Activated T-helper 1 cell treated with anti-CD3 and anti-CD28 coated beads, Interleukin-2, amount 50 U/mL, for 16 hours (primary cell): ENCODE measurements around the gene GHRL.

Source experiments
- DNase-seq, 2 donors: peaks; one replicate each; pipeline ENCODE4 v3.0.0-alpha.2; 2020; ENCODE audit warnings: low read depth in 1 of 2, low spot score in 1 of 2

The GHRL gene

DNA sequence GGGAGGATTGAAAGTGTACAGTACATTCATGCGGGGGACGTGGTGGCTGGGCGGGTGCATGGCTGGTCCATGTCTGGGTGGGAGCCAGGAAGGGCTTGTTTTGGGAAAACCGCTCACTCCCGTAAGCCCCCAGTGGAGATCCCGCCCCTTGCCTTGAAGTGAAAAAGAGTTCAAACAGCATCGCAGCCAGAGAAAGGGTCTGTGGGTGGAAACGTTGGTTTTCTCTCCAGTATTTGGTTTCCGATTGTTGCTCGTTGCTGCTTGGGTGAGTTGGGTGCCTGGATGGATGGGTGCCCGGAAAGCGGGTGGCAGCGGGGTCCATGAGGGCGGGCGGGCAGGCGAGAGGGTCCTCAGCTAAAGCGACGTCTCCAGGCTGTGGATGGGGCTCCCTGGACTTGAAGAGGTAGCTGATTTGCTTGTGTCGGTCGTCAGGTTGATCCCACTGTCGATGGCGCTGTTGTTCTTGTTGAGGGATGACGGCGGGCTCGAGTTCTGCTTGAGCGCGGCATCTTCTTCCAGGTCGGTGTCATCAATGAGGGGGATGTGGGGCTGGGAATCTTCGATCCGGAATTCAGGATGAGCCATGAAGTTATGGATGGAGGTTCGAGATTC, 35.8 kb upstream of the GHRL start:
- no peak for DNase-seq

- no peak for DNase-seq
These were observed 34.8 kb upstream of the GHRL start for GRCh38 chr3:10327592-10327991.

- DNase-seq: no peak
These were observed 29.6 kb upstream of the GHRL start for GRCh38 chr3:10322352-10322710.

DNA sequence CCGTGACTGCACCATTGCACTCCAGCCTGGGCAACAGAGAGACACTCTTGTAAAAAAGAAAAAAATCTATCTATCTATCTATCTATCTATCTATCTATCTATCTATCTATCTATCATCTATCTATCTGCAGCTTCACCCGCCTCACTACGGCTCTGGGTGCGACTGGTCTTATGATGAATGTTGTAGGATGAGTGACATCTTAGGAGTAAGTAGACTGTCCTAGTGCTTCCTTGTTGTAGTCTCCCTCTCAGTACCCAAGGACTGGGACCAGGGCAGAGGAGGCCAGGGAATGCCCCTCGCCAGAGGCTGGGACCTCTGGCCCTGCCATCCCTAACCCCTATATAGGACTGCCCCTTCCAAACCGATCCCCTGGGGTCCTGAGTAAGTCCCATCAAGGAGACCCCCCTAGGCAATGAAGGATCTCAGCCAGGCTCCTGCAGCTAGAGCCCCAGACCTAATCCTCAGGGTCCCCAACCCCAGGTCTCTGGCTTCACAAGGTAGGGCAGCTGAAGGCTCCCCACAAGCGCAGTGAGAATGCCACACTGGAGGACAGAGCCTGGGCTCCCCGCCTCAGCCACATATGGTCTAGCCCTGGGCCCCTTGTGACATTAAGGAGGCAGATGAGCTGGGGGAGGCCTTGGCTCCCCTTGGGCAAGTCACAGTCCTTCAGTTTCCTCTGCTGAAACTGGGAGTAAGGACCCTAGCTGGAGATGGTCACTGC, 29.0 kb upstream of the GHRL start:
- no peak for DNase-seq

DNA sequence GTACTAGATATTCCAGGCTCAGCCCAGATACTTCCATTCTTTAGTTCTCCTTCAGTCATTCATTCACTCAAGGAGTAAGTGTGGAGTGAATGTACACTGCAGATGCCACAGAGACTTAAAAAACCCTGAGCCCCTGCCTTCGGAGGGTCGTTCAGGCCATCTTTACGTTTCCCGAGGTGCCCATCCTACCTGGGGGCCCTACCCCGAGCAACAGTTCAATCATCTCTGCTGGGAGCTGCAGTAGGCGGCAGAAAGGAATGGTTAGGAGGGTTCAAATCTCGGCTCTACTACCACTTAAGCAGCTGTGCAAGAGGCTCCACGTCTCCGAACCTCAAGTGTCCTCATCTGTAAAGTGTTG, 27.6 kb upstream of the GHRL start:
- no peak for DNase-seq

DNA sequence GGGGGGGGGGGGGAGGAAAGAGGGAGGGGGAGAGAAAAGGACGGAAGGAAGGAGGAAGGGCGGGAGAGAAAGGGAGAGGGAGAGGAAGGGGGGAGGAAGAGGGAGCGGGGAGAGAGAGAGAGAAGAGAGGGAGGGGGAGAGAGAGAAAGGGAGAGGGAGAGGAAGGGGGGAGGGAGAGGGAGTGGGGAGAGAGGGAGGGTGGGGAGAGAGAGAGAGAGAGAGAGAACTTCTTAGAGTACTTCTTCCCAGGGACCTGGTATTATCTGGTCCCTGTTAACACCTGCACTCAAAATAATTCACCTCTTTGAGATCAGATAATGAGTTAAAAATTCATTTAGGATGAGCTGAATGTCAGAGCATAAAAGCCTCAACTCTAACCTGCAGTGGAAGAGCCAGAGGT, 27.1 kb upstream of the GHRL start:
- DNase-seq: no peak

DNA sequence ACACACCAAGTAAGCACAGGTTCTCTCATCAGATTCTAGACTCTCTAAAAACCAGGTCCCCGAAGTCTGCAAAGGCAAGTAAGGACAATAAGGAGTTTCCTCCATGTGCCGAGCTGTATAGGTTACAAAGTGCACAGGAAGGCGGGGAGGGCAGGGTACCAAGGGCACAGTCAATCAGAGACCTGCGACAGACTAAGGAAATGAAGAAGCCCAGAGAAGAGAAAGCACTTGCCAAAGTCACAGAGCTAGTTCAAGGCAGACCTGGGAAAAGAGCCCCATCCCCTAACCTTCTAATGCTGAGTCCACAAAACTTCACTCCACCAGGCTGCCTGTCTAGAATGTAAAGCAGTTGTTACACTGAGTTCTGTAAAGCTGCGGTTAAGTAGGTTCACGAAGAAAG, 26.5 kb upstream of the GHRL start:
- no peak for DNase-seq

DNA sequence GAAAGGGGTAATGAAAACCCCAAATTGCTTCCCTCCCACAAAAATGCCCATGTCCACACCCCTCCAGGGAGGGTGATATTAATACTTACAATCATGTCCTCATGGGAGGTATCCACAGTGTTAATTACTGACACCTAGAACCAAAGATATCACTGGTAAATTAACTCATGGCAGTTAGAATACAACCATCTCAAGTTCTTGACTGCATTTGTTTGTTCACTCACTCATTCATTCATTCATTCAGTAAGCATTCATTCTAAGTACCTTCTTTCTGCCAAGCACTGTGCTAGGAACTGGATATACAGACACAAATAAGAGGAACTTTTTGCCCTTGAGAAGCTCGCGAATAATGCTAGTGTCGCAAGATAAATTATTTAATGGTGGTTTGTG, 25.2 kb upstream of the GHRL start:
- no peak for DNase-seq

GRCh38 chr3:10317311-10317960, 24.7 kb upstream of the GHRL start:
- DNase-seq: no peak

- no peak for DNase-seq
These were observed 23.1 kb upstream of the GHRL start for GRCh38 chr3:10315771-10316344.

- no peak for DNase-seq
These were observed 22.4 kb upstream of the GHRL start for GRCh38 chr3:10315101-10315500.

DNA sequence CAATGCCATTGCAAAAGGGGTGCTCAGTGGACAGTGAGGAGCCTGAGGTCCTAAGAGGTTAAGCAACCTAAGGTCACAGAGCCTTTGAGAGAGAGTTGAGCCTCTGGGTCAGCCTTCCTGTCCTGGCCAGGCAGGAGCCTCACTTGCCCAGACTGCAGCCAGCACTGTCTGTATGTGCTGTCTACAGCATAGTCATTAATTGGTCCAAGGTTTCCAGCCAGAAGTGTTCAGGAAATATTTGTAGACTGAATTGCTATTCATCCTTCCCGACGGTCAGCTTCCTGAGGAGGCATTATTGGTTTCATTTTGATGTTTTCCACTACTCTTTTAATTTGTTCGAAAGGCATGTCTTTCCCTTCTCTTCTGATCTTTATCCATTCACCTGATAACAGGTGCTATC, 20.1 kb upstream of the GHRL start:
- no peak for DNase-seq

- DNase-seq: no peak
These were observed 19.6 kb upstream of the GHRL start for GRCh38 chr3:10312391-10312790.

- no peak for DNase-seq
These were observed 19.0 kb upstream of the GHRL start for GRCh38 chr3:10311710-10312109.

- no peak for DNase-seq
These were observed 17.8 kb upstream of the GHRL start for GRCh38 chr3:10310578-10310977.

GRCh38 chr3:10309736-10310135, 17.0 kb upstream of the GHRL start:
- no peak for DNase-seq

GRCh38 chr3:10308678-10309077, 15.9 kb upstream of the GHRL start:
- DNase-seq: no peak

DNA sequence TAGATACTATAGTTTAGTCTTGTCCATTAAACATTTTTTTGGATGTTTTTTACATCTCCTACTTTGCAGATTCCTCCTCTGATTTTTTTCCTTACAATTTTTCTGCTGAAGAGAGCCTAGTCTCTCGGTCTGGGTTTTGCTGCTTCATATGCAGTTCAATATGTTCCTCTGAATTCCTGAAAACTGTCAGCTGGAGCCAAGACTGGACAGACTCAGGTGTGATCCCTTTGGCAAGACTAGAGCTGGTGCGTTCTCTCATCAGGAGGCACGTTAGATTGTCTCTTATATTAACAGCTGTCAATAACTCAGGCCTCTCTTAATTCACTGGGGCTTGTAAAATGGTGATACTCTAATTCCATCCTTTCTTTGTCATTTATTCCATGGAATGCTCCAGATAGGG, 13.4 kb upstream of the GHRL start:
- no peak for DNase-seq

DNA sequence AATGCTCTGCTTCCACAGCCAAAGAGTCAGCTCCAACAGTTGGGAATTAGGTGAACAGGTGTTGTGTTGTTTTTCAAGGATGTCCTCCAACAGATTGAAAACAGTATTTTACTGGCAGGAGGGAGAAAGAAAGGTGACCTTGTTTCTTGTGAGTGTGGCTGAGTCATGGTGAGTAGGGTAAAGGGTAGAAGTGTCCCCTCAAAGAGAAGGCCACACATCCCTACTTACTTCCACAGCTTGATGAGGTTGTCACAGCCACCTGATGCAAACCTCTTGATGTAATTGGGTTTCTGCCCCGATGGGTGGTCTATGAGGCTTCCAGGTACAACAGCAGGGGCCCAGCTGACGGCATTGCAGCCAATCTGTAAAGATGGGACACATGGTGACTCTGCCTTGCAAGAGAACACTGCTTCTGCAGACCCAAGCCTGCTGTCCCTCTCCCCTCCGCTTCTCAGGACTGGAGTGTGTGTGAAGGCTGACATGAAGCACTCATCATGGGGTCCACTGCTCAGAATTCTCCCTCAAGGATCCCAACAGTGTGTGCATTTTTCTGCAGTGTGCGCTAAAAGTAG, 12.7 kb upstream of the GHRL start:
- DNase-seq: no peak

DNA sequence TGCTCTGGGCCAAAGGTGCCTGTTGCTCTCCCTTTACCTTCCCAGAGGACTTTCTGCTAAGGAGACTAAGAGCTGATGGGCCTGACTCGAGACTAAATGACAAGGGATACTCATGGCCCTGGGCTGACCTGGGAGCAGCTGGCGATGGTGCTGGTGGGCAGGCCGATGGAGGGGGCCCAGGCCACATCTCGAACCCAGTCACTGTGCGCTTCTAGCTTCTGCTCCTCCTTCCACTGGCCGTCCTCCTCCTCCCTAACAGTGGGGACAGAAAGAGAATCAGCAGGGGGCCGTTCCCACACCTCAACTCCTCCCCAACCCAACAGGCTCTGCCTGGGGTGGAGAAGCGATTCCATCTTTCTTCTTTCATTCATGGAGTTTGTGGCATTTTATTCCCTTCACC, 12.2 kb upstream of the GHRL start:
- no peak for DNase-seq

DNA sequence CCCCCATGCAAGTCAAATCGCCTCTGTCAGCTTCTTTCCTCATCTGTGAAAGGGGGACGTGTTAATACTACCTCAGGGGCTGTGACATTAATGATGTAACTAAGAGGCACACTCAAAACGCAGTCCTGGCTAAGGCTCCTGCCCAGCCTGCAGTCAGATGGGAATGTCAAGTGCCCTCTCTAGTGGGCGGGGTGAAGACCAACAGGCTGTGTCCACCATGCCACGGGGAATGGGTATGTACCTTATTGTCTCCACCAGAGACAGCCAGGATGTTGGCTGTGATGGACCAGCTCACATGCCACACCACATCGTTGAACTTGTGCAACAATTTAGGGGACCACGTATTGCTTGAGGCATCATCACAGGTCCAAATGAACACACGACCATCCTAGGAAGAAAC, 11.0 kb upstream of the GHRL start:
- DNase-seq: no peak

- DNase-seq: no peak
These were observed 10.4 kb upstream of the GHRL start for GRCh38 chr3:10303105-10303504.
